ENCODE results near the gene SLC2A11. TPM values are rescaled to one million over a fixed set of nuclear protein-coding genes. Genes with fewer than 3 reads are reported as not detected.

Gene SLC2A11
- total RNA-seq, 1 experiment from 2014 or later, result not detected

GRCh38 chr22:23882370-23882769 lies 24.7 kb downstream of the SLC2A11 start:
- in situ Hi-C loops (cut with HindIII; ENCODE audit: low sequenced_read_pairs), result no loop called here
- peak; percentile 50 for DNase-seq (ENCODE audit: low spot score)

- in situ Hi-C loops (cut with HindIII; ENCODE audit: low sequenced_read_pairs), result no loop called here
- DNase-seq (ENCODE audit: low spot score), result no peak
These were observed 26.0 kb downstream of the SLC2A11 start for GRCh38 chr22:23883658-23884057.

GRCh38 chr22:23884140-23884539 lies 26.5 kb downstream of the SLC2A11 start:
- DNase-seq (ENCODE audit: low spot score), result peak; percentile 73
- in situ Hi-C loops (cut with HindIII; ENCODE audit: low sequenced_read_pairs), result no loop called here

GRCh38 chr22:23888615-23889401 lies 31.1 kb downstream of the SLC2A11 start:
- DNase-seq (ENCODE audit: low spot score), result no peak

GRCh38 chr22:23889620-23890019 lies 31.9 kb downstream of the SLC2A11 start:
- in situ Hi-C loops (cut with HindIII; ENCODE audit: low sequenced_read_pairs), result no loop called here
- DNase-seq (ENCODE audit: low spot score), result no peak

More at GRCh38 chr22:23888615-23889401, 31.1 kb downstream of the SLC2A11 start:
- in situ Hi-C loops (cut with HindIII; ENCODE audit: low sequenced_read_pairs), result no loop called here

GRCh38 chr22:23891726-23892125 lies 34.1 kb downstream of the SLC2A11 start:
- in situ Hi-C loops (cut with HindIII; ENCODE audit: low sequenced_read_pairs), result no loop called here
- DNase-seq (ENCODE audit: low spot score), result no peak

- DNase-seq (ENCODE audit: low spot score), result no peak
- in situ Hi-C loops (cut with HindIII; ENCODE audit: low sequenced_read_pairs), result no loop called here
These were observed 34.5 kb downstream of the SLC2A11 start for GRCh38 chr22:23892130-23892529.

GRCh38 chr22:23892706-23893105 lies 35.0 kb downstream of the SLC2A11 start:
- DNase-seq (ENCODE audit: low spot score), result no peak
- in situ Hi-C loops (cut with HindIII; ENCODE audit: low sequenced_read_pairs), result no loop called here

GRCh38 chr22:23893121-23893944 lies 35.7 kb downstream of the SLC2A11 start:
- in situ Hi-C loops (cut with HindIII; ENCODE audit: low sequenced_read_pairs), result no loop called here

GRCh38 chr22:23893945-23894709 lies 36.5 kb downstream of the SLC2A11 start, which contains the start of gene MIF:
MIF (plus strand) TSS chr22:23894383; CDS start chr22:23894475, 92 bp downstream.
- peak; percentile 85 for DNase-seq (ENCODE audit: low spot score)
- in situ Hi-C loops (cut with HindIII; ENCODE audit: low sequenced_read_pairs), result no loop called here

More at GRCh38 chr22:23893121-23893944, 35.7 kb downstream of the SLC2A11 start:
- no peak for DNase-seq (ENCODE audit: low spot score)

- in situ Hi-C loops (cut with HindIII; ENCODE audit: low sequenced_read_pairs), result no loop called here
- peak; percentile 75 for DNase-seq (ENCODE audit: low spot score)
These were observed 37.3 kb downstream of the SLC2A11 start for GRCh38 chr22:23894710-23895598.

- no peak for DNase-seq (ENCODE audit: low spot score)
- in situ Hi-C loops (cut with HindIII; ENCODE audit: low sequenced_read_pairs), result no loop called here
These were observed 38.0 kb downstream of the SLC2A11 start for GRCh38 chr22:23895599-23896144.

GRCh38 chr22:23896166-23896522 lies 38.5 kb downstream of the SLC2A11 start:
- no peak for DNase-seq (ENCODE audit: low spot score)
- in situ Hi-C loops (cut with HindIII; ENCODE audit: low sequenced_read_pairs), result no loop called here

- in situ Hi-C loops (cut with HindIII; ENCODE audit: low sequenced_read_pairs), result no loop called here
- no peak for DNase-seq (ENCODE audit: low spot score)
These were observed 39.0 kb downstream of the SLC2A11 start for GRCh38 chr22:23896523-23897186.

GRCh38 chr22:23897320-23897719 lies 39.6 kb downstream of the SLC2A11 start:
- DNase-seq (ENCODE audit: low spot score), result no peak
- in situ Hi-C loops (cut with HindIII; ENCODE audit: low sequenced_read_pairs), result no loop called here

GRCh38 chr22:23898006-23898974 lies 40.6 kb downstream of the SLC2A11 start:
- DNase-seq (ENCODE audit: low spot score), result peak; percentile 35
- in situ Hi-C loops (cut with HindIII; ENCODE audit: low sequenced_read_pairs), result no loop called here
